A549 (cell line): ENCODE data around the gene ZBTB46.
A peak's percentile ranks its signal among the peaks of the same experiment; 100 is the strongest.

Experiments
- CTCF ChIP-seq: fragments of >200 bp; sonication (Bioruptor Twin); formaldehyde crosslinking; IDR thresholded peaks from 3 replicates; pipeline ENCODE4 v1.5.1; 2016
- POLR2A ChIP-seq: IDR thresholded peaks from 2 replicates; pipeline ENCODE4 v1.6.1; 2012; ENCODE audit warnings: mild to moderate bottlenecking, low read length
- RARB ChIP-seq: fragments of 250-450 bp; sonication (Bioruptor Pico); IDR thresholded peaks from 2 replicates; pipeline ENCODE4 v1.8.0; 2021; ENCODE audit warnings: mild to moderate bottlenecking, moderate library complexity

DNA sequence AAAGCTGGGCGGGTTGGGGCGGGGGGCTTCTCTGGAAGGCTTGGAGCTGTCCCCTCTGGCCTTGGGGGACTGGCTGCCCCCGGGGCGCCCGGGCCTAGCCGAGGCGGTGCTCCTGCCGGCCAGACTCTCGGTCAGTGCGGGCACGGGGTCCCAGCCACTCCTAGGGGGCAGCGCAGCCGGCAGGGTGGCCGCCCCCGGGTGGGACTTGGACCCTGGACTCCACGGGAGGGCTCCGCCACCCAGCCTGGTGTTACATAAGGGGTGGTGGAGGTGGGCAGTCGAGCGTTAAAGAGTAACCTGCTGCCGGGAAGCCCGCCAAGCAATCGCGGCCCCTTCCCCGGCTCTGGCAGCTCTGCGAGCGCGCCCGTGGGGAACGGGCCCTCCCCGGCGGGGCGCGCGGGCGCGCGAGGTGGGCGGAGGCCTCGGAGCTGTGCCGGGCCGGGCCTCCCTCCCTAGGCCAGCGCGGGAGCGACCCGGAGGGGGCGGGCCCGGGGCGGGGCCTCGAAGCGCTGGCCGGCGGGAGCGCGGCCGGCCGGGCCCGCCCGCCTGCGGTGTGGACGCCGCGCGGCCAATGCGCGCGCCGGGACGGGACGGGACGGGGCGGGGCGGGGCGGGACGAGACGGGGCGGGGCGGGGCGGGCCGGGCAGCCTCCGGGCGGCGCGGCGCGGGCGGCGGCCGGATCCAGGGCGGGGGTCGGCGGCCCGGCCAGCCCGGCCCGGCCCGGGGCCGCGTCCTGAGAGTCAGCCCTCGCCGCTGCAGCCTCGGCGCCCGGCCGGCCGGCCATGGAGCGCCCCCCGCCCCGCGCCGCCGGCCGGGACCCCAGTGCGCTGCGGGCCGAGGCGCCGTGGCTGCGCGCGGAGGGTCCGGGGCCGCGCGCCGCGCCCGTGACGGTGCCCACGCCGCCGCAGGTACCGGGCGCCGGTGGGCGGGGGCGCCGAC is 91.7 kb downstream of the ZBTB46 start, which contains the start of gene SLC2A4RG:
- TF ChIP-seq CTCF, result no peak
- 0 out of 2 replicates have a peak, but pooled peaks have one; percentile 8 for TF ChIP-seq POLR2A
- TF ChIP-seq RARB, result no peak
